ENCODE measurements around the gene UQCRC2. TPM values are rescaled to one million over a fixed set of nuclear protein-coding genes. Genes with fewer than 3 reads are reported as not detected.
"Not testable (repeated sequence)": the region's sequence is repeated elsewhere in the genome, so short reads cannot be mapped to it uniquely, and the experiment has no call there.

Gene UQCRC2
- total RNA-seq, 1 donor from 2014 or later: 175 TPM

GRCh38 chr16:22022151-22022550 is 69.0 kb downstream of the UQCRC2 start:
- H3K36me3 Mint-ChIP-seq (ENCODE audit: low read depth): no peaks in the 10 kb centered on the region
- no peaks in the 10 kb centered on the region for H3K4me1 Mint-ChIP-seq
- no peak for TF ChIP-seq CTCF (conservative IDR thresholded peaks at IDR 0.05)
- H3K9me3 Mint-ChIP-seq: no peaks in the 10 kb centered on the region
- no peak overlapping the region for H3K4me3 Mint-ChIP-seq
- no peak overlapping the region for H3K27ac Mint-ChIP-seq (ENCODE audit: unreplicated experiment)
- DNase-seq (ENCODE audit: low read depth, low spot score): no peak
- no peaks in the 10 kb centered on the region for H3K27me3 Mint-ChIP-seq (ENCODE audit: low read depth)

- no peaks in the 10 kb centered on the region for H3K36me3 Mint-ChIP-seq (ENCODE audit: low read depth)
- H3K27ac Mint-ChIP-seq (ENCODE audit: unreplicated experiment): no peak overlapping the region
- no peaks in the 10 kb centered on the region for H3K27me3 Mint-ChIP-seq (ENCODE audit: low read depth)
- H3K4me3 Mint-ChIP-seq: no peak overlapping the region
- no peak for DNase-seq (ENCODE audit: low read depth, low spot score)
- H3K4me1 Mint-ChIP-seq: no peaks in the 10 kb centered on the region
- no peak for TF ChIP-seq CTCF (conservative IDR thresholded peaks at IDR 0.05)
- no peaks in the 10 kb centered on the region for H3K9me3 Mint-ChIP-seq
Measured at GRCh38 chr16:22023505-22023904, 70.3 kb downstream of the UQCRC2 start.

GRCh38 chr16:22024785-22025184 is 71.6 kb downstream of the UQCRC2 start:
- H3K27ac Mint-ChIP-seq (ENCODE audit: unreplicated experiment); H3K27me3 Mint-ChIP-seq (ENCODE audit: low read depth); H3K4me3 Mint-ChIP-seq; H3K9me3 Mint-ChIP-seq; H3K36me3 Mint-ChIP-seq (ENCODE audit: low read depth); DNase-seq (ENCODE audit: low read depth, low spot score); H3K4me1 Mint-ChIP-seq: not testable (repeated sequence)

GRCh38 chr16:22027633-22028032 is 74.5 kb downstream of the UQCRC2 start:
- peaks cover 5% of the 10 kb centered on the region for H3K36me3 Mint-ChIP-seq (ENCODE audit: low read depth)
- DNase-seq (ENCODE audit: low read depth, low spot score): no peak
- H3K27ac Mint-ChIP-seq (ENCODE audit: unreplicated experiment): no peak overlapping the region
- TF ChIP-seq CTCF (conservative IDR thresholded peaks at IDR 0.05): no peak
- no peaks in the 10 kb centered on the region for H3K9me3 Mint-ChIP-seq
- no peaks in the 10 kb centered on the region for H3K4me1 Mint-ChIP-seq
- H3K27me3 Mint-ChIP-seq (ENCODE audit: low read depth): no peaks in the 10 kb centered on the region
- no peak overlapping the region for H3K4me3 Mint-ChIP-seq

- Mint-ChIP-seq H3K4me1 (no peaks in the 10 kb centered on the region), H3K9me3 (no peaks in the 10 kb centered on the region), H3K27ac (ENCODE audit: unreplicated experiment) (no peak overlapping the region), H3K27me3 (ENCODE audit: low read depth) (no peaks in the 10 kb centered on the region), H3K4me3 (no peak overlapping the region), H3K36me3 (ENCODE audit: low read depth) (peaks cover 9% of the 10 kb centered on the region)
- DNase-seq (ENCODE audit: low read depth, low spot score): no peak
- TF ChIP-seq CTCF (conservative IDR thresholded peaks at IDR 0.05): no peak
Measured at GRCh38 chr16:22029632-22030031, 76.5 kb downstream of the UQCRC2 start.

GRCh38 chr16:22030087-22030812 is 77.1 kb downstream of the UQCRC2 start:
- no peaks in the 10 kb centered on the region for H3K9me3 Mint-ChIP-seq
- H3K27me3 Mint-ChIP-seq (ENCODE audit: low read depth): no peaks in the 10 kb centered on the region
- no peak overlapping the region for H3K27ac Mint-ChIP-seq (ENCODE audit: unreplicated experiment)
- H3K4me3 Mint-ChIP-seq: no peak overlapping the region
- no peak for DNase-seq (ENCODE audit: low read depth, low spot score)
- no peaks in the 10 kb centered on the region for H3K4me1 Mint-ChIP-seq
- peaks cover 9% of the 10 kb centered on the region for H3K36me3 Mint-ChIP-seq (ENCODE audit: low read depth)
- TF ChIP-seq CTCF (conservative IDR thresholded peaks at IDR 0.05): no peak

Data from neural crest cell (in vitro differentiated cells).